ENCODE measurements around the gene IRAK2.

The IRAK2 gene

GRCh38 chr3:10289077-10289476, 124.4 kb downstream of the IRAK2 start:
- DNase-seq = no peak
- H3K27ac ChIP-seq = no peak overlapping the region
- no peaks in the 10 kb centered on the region for H3K27me3 ChIP-seq (replicated peaks)
- no peak for TF ChIP-seq CTCF (IDR thresholded peaks at IDR 0.05; ENCODE audit: low read depth, low read length, missing control alignments)
- H3K36me3 ChIP-seq (replicated peaks) = peaks cover 28% of the 10 kb centered on the region
- in situ Hi-C loops (cut with HindIII; ENCODE audit: low pct_ligation_motif_present, low sequenced_read_pairs) = no loop called here
- H3K4me3 ChIP-seq (ENCODE audit: low read depth, low read length) = no peak overlapping the region

GRCh38 chr3:10289787-10290355, 125.2 kb downstream of the IRAK2 start:
- H3K4me3 ChIP-seq (ENCODE audit: low read depth, low read length) = no peak overlapping the region
- peaks cover 28% of the 10 kb centered on the region for H3K36me3 ChIP-seq (replicated peaks)
- DNase-seq = no peak
- H3K27me3 ChIP-seq (replicated peaks) = no peaks in the 10 kb centered on the region
- no peak for TF ChIP-seq CTCF (IDR thresholded peaks at IDR 0.05; ENCODE audit: low read depth, low read length, missing control alignments)
- in situ Hi-C loops (cut with HindIII; ENCODE audit: low pct_ligation_motif_present, low sequenced_read_pairs) = no loop called here
- H3K27ac ChIP-seq = no peak overlapping the region

- Histone ChIP-seq H3K36me3 (replicated peaks) (peaks cover 25% of the 10 kb centered on the region), H3K4me3 (ENCODE audit: low read depth, low read length) (no peak overlapping the region), H3K27ac (no peak overlapping the region), H3K27me3 (replicated peaks) (no peaks in the 10 kb centered on the region)
- in situ Hi-C loops (cut with HindIII; ENCODE audit: low pct_ligation_motif_present, low sequenced_read_pairs) = no loop called here
- DNase-seq = no peak
- no peak for TF ChIP-seq CTCF (IDR thresholded peaks at IDR 0.05; ENCODE audit: low read depth, low read length, missing control alignments)
These were observed 125.9 kb downstream of the IRAK2 start for GRCh38 chr3:10290481-10291176.

- no peak overlapping the region for H3K4me3 ChIP-seq (ENCODE audit: low read depth, low read length)
- H3K27me3 ChIP-seq (replicated peaks) = no peaks in the 10 kb centered on the region
- DNase-seq = no peak
- in situ Hi-C loops (cut with HindIII; ENCODE audit: low pct_ligation_motif_present, low sequenced_read_pairs) = no loop called here
- no peak for TF ChIP-seq CTCF (IDR thresholded peaks at IDR 0.05; ENCODE audit: low read depth, low read length, missing control alignments)
- H3K36me3 ChIP-seq (replicated peaks) = peaks cover 19% of the 10 kb centered on the region
- H3K27ac ChIP-seq = no peak overlapping the region
These were observed 126.9 kb downstream of the IRAK2 start for GRCh38 chr3:10291641-10292040.

GRCh38 chr3:10292505-10293419, 128.0 kb downstream of the IRAK2 start, which contains the start of gene GHRL:
Gene GHRL, minus strand, starts transcription at chr3:10292947. Its CDS starts 2,767 bp downstream, at chr3:10290180.
- Histone ChIP-seq H3K36me3 (replicated peaks) (peaks cover 24% of the 10 kb centered on the region), H3K27me3 (replicated peaks) (no peaks in the 10 kb centered on the region), H3K27ac (no peak within 1 kb of the TSS), H3K4me3 (ENCODE audit: low read depth, low read length) (no peak within 1 kb of the TSS)
- in situ Hi-C loops (cut with HindIII; ENCODE audit: low pct_ligation_motif_present, low sequenced_read_pairs) = no loop called here
- peak; percentile 58 for DNase-seq
- TF ChIP-seq CTCF (IDR thresholded peaks at IDR 0.05; ENCODE audit: low read depth, low read length, missing control alignments) = no peak
